T-helper 17 cell (primary cell): ENCODE data around the gene HS3ST4. TPM values are rescaled to one million over a fixed set of nuclear protein-coding genes. Genes with fewer than 3 reads are reported as not detected.
"Not testable (repeated sequence)": the region's sequence is repeated elsewhere in the genome, so short reads cannot be mapped to it uniquely, and the experiment has no call there.

Experiments
- ATAC-seq: fragments of 150-1000 bp; cut with Tn5 transposase; 2 replicates; pipeline ENCODE4 v1.10.0; 2021; ENCODE audit warnings: mild to moderate bottlenecking, moderate library complexity
- DNase-seq, 3 donors: peaks; one replicate each; pipeline versions ENCODE4 v3.0.0 to v3.0.0-alpha.2; 2020 to 2021
- H3K9me3 ChIP-seq: one replicate; pipeline ENCODE4 v1.7.0; 2013; ENCODE audit warnings: low read length, mild to moderate bottlenecking; ENCODE audit not compliant: control insufficient read depth, poor library complexity, severe bottlenecking
- H3K27ac Mint-ChIP-seq: one replicate; pipeline ENCODE4 v1.8.0; 2022; ENCODE audit warnings: mild to moderate bottlenecking, moderate library complexity, mixed read lengths
- H3K27me3 Mint-ChIP-seq: one replicate; pipeline ENCODE4 v1.8.0; 2022; ENCODE audit warnings: mixed read lengths
- H3K36me3 Mint-ChIP-seq: one replicate; pipeline ENCODE4 v1.8.0; 2022; ENCODE audit warnings: low read depth, mixed read lengths
- H3K4me1 Mint-ChIP-seq: one replicate; pipeline ENCODE4 v1.8.0; 2022; ENCODE audit warnings: mild to moderate bottlenecking, mixed read lengths
- H3K4me3 Mint-ChIP-seq: one replicate; pipeline ENCODE4 v1.8.0; 2022; ENCODE audit warnings: mild to moderate bottlenecking, moderate library complexity, mixed read lengths
- total RNA-seq, 4 donors: library from RNA in 2 of 4; stranded (reverse) in 2 of 4; gene quantifications; one replicate each; pipeline ENCODE4 v1.2.3 and lab custom pipeline; 2022 to 2026

The HS3ST4 gene
- total RNA-seq, 2 donors from 2014 or later, result not detected

GRCh38 chr16:25750488-25751216, 58.9 kb downstream of the HS3ST4 start:
- Mint-ChIP-seq H3K27ac (no peak overlapping the region), H3K36me3 (no peaks in the 10 kb centered on the region), H3K27me3 (no peaks in the 10 kb centered on the region), H3K4me3 (no peak overlapping the region), H3K4me1 (no peaks in the 10 kb centered on the region)
- ATAC-seq (no peak), DNase-seq (no peak)
- H3K9me3 ChIP-seq, result no peaks in the 10 kb centered on the region

- no peak for ATAC-seq
- Mint-ChIP-seq H3K36me3 (no peaks in the 10 kb centered on the region), H3K4me3 (no peak overlapping the region), H3K4me1 (no peaks in the 10 kb centered on the region), H3K27ac (no peak overlapping the region), H3K27me3 (no peaks in the 10 kb centered on the region)
- no peaks in the 10 kb centered on the region for H3K9me3 ChIP-seq
- no peak for DNase-seq
Observed at GRCh38 chr16:25751230-25751835, 59.6 kb downstream of the HS3ST4 start.

- Mint-ChIP-seq H3K27ac (no peak overlapping the region), H3K4me1 (no peaks in the 10 kb centered on the region), H3K27me3 (peaks cover 12% of the 10 kb centered on the region), H3K4me3 (no peak overlapping the region), H3K36me3 (no peaks in the 10 kb centered on the region)
- ATAC-seq (no peak), DNase-seq (no peak)
- H3K9me3 ChIP-seq, result no peaks in the 10 kb centered on the region
Observed at GRCh38 chr16:25764466-25764865, 72.7 kb downstream of the HS3ST4 start.

- Mint-ChIP-seq H3K27me3 (peaks cover 6% of the 10 kb centered on the region), H3K36me3 (no peaks in the 10 kb centered on the region), H3K4me3 (no peak overlapping the region), H3K4me1 (no peaks in the 10 kb centered on the region), H3K27ac (no peak overlapping the region)
- H3K9me3 ChIP-seq, result no peaks in the 10 kb centered on the region
- ATAC-seq (no peak), DNase-seq (no peak)
Observed at GRCh38 chr16:25771216-25771615, 79.5 kb downstream of the HS3ST4 start.

- H3K27me3 Mint-ChIP-seq, result peaks cover 6% of the 10 kb centered on the region
- H3K9me3 ChIP-seq, result no peaks in the 10 kb centered on the region
- no peak overlapping the region for H3K27ac Mint-ChIP-seq
- ATAC-seq, result no peak
- H3K36me3 Mint-ChIP-seq, result no peaks in the 10 kb centered on the region
- no peaks in the 10 kb centered on the region for H3K4me1 Mint-ChIP-seq
- H3K4me3 Mint-ChIP-seq, result no peak overlapping the region
- DNase-seq, result no peak
Observed at GRCh38 chr16:25771812-25772568, 80.2 kb downstream of the HS3ST4 start.

- H3K4me1 Mint-ChIP-seq, H3K9me3 ChIP-seq, ATAC-seq, H3K4me3 Mint-ChIP-seq, DNase-seq, H3K27me3 Mint-ChIP-seq, H3K36me3 Mint-ChIP-seq, H3K27ac Mint-ChIP-seq: not testable (repeated sequence)
Observed at GRCh38 chr16:25776214-25776613, 84.5 kb downstream of the HS3ST4 start.

- Mint-ChIP-seq H3K27ac (no peak overlapping the region), H3K4me3 (no peak overlapping the region), H3K36me3 (no peaks in the 10 kb centered on the region), H3K27me3 (peaks cover 5% of the 10 kb centered on the region), H3K4me1 (no peaks in the 10 kb centered on the region)
- H3K9me3 ChIP-seq, result no peaks in the 10 kb centered on the region
- DNase-seq (no peak), ATAC-seq (no peak)
Observed at GRCh38 chr16:25783226-25783625, 91.5 kb downstream of the HS3ST4 start.

- no peak overlapping the region for H3K4me3 Mint-ChIP-seq
- no peak overlapping the region for H3K27ac Mint-ChIP-seq
- DNase-seq (no peak), ATAC-seq (no peak)
- H3K27me3 Mint-ChIP-seq, result peaks cover 5% of the 10 kb centered on the region
- no peaks in the 10 kb centered on the region for H3K4me1 Mint-ChIP-seq
- H3K36me3 Mint-ChIP-seq, result no peaks in the 10 kb centered on the region
- no peaks in the 10 kb centered on the region for H3K9me3 ChIP-seq
Observed at GRCh38 chr16:25785361-25785760, 93.6 kb downstream of the HS3ST4 start.

GRCh38 chr16:25786748-25787147, 95.0 kb downstream of the HS3ST4 start:
- Mint-ChIP-seq H3K36me3 (no peaks in the 10 kb centered on the region), H3K4me1 (no peaks in the 10 kb centered on the region), H3K27ac (no peak overlapping the region), H3K4me3 (no peak overlapping the region), H3K27me3 (peaks cover 5% of the 10 kb centered on the region)
- ATAC-seq (no peak), DNase-seq (no peak)
- no peaks in the 10 kb centered on the region for H3K9me3 ChIP-seq

GRCh38 chr16:25788637-25789036, 96.9 kb downstream of the HS3ST4 start:
- no peaks in the 10 kb centered on the region for H3K9me3 ChIP-seq
- ATAC-seq, result no peak
- no peaks in the 10 kb centered on the region for H3K4me1 Mint-ChIP-seq
- no peaks in the 10 kb centered on the region for H3K36me3 Mint-ChIP-seq
- DNase-seq, result no peak
- H3K27ac Mint-ChIP-seq, result no peak overlapping the region
- H3K27me3 Mint-ChIP-seq, result peaks cover 5% of the 10 kb centered on the region
- no peak overlapping the region for H3K4me3 Mint-ChIP-seq

- H3K9me3 ChIP-seq, result no peaks in the 10 kb centered on the region
- DNase-seq (no peak), ATAC-seq (no peak)
- Mint-ChIP-seq H3K4me3 (no peak overlapping the region), H3K4me1 (no peaks in the 10 kb centered on the region), H3K27ac (no peak overlapping the region), H3K36me3 (no peaks in the 10 kb centered on the region), H3K27me3 (peaks cover 10% of the 10 kb centered on the region)
Observed at GRCh38 chr16:25796239-25796638, 104.5 kb downstream of the HS3ST4 start.

- no peaks in the 10 kb centered on the region for H3K9me3 ChIP-seq
- Mint-ChIP-seq H3K4me1 (no peaks in the 10 kb centered on the region), H3K4me3 (no peak overlapping the region), H3K27ac (no peak overlapping the region), H3K36me3 (no peaks in the 10 kb centered on the region), H3K27me3 (peaks cover 10% of the 10 kb centered on the region)
- ATAC-seq (no peak), DNase-seq (no peak)
Observed at GRCh38 chr16:25798065-25798464, 106.3 kb downstream of the HS3ST4 start.

GRCh38 chr16:25799816-25800215, 108.1 kb downstream of the HS3ST4 start:
- no peak overlapping the region for H3K4me3 Mint-ChIP-seq
- DNase-seq, result no peak
- no peaks in the 10 kb centered on the region for H3K4me1 Mint-ChIP-seq
- H3K9me3 ChIP-seq, result no peaks in the 10 kb centered on the region
- H3K27ac Mint-ChIP-seq, result no peak overlapping the region
- no peaks in the 10 kb centered on the region for H3K36me3 Mint-ChIP-seq
- H3K27me3 Mint-ChIP-seq, result peaks cover 17% of the 10 kb centered on the region
- no peak for ATAC-seq
